ENCODE results near the gene OTOG. TPM values are rescaled to one million over a fixed set of nuclear protein-coding genes. Genes with fewer than 3 reads are reported as not detected.

Gene OTOG
- total RNA-seq, 1 donor from 2014 or later = not detected

DNA sequence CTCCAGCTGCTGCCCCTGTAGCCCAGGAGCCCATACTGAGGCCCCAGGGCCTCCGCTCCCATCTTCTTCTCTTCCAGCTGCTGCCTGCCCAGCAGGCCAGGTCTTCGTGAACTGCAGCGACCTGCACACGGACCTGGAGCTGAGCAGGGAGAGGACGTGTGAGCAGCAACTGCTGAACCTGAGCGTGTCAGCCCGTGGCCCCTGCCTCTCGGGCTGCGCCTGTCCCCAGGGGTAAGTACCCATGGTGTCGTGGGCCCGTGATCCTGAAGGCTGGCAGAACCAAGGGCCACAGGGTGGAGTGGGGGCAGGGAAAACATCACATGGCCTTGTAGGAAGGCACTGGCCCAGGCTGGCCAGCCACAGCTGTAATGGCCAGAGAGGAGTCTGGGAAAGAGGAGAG lies 31.2 kb downstream of the OTOG start:
- Mint-ChIP-seq H3K27me3 (ENCODE audit: low read depth) (peaks cover 34% of the 10 kb centered on the region), H3K36me3 (ENCODE audit: low read depth) (peaks cover 1% of the 10 kb centered on the region), H3K9me3 (ENCODE audit: low read depth) (peaks cover 6% of the 10 kb centered on the region), H3K4me3 (ENCODE audit: unreplicated experiment) (no peak overlapping the region), H3K27ac (ENCODE audit: unreplicated experiment) (no peak overlapping the region), H3K4me1 (ENCODE audit: low read depth) (no peaks in the 10 kb centered on the region)
- TF ChIP-seq, protein P1, sequence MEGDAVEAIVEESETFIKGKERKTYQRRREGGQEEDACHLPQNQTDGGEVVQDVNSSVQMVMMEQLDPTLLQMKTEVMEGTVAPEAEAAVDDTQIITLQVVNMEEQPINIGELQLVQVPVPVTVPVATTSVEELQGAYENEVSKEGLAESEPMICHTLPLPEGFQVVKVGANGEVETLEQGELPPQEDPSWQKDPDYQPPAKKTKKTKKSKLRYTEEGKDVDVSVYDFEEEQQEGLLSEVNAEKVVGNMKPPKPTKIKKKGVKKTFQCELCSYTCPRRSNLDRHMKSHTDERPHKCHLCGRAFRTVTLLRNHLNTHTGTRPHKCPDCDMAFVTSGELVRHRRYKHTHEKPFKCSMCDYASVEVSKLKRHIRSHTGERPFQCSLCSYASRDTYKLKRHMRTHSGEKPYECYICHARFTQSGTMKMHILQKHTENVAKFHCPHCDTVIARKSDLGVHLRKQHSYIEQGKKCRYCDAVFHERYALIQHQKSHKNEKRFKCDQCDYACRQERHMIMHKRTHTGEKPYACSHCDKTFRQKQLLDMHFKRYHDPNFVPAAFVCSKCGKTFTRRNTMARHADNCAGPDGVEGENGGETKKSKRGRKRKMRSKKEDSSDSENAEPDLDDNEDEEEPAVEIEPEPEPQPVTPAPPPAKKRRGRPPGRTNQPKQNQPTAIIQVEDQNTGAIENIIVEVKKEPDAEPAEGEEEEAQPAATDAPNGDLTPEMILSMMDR (IDR thresholded peaks at IDR 0.05) = no peak
- no peak for DNase-seq (ENCODE audit: low spot score)

DNA sequence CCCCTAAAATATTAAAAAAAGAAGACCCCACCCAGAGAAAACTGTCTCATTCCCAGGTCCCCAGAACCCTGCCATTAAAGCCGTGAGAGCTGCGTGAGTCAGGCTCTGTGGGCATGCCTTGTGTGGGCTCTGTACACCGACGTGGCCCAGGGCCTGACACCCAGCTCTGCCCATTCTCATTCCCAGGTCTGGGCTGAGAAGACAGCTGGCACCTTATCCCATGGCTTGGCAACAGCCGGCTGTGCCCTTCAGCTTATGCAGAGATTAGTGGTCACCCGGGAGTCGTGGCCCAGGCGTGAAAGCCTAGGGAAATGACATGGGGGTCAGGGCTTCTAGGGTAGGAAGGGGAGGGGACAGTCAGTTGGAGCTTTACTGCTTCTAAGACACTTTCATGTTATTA lies 31.9 kb downstream of the OTOG start:
- Mint-ChIP-seq H3K36me3 (ENCODE audit: low read depth) (peaks cover 1% of the 10 kb centered on the region), H3K9me3 (ENCODE audit: low read depth) (peaks cover 6% of the 10 kb centered on the region), H3K27me3 (ENCODE audit: low read depth) (peaks cover 35% of the 10 kb centered on the region), H3K4me3 (ENCODE audit: unreplicated experiment) (no peak overlapping the region), H3K27ac (ENCODE audit: unreplicated experiment) (no peak overlapping the region), H3K4me1 (ENCODE audit: low read depth) (no peaks in the 10 kb centered on the region)
- TF ChIP-seq, protein P1 (IDR thresholded peaks at IDR 0.05) = no peak
- DNase-seq (ENCODE audit: low spot score) = no peak

DNA sequence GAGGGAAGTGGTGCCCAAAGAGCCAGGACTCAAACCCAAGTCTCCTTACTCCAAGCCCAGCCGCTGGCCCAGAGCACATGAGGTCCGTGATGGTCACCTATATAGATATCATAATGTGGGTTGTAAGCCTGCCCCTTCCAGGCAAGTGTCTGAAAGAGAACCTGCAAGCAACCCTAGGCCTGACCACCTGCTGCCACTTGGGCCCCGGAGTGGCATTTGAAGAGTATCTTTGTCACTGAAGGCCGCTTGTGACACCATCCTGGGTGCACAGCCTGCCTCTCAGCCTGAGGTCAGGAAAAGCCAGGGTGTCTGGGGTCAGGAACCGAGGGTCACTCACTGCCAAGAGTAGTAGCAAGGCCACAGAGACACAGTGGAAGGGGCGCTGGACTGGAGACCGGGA lies 32.4 kb downstream of the OTOG start:
- TF ChIP-seq, protein P1 (IDR thresholded peaks at IDR 0.05) = no peak
- Mint-ChIP-seq H3K36me3 (ENCODE audit: low read depth) (peaks cover 1% of the 10 kb centered on the region), H3K27me3 (ENCODE audit: low read depth) (peaks cover 38% of the 10 kb centered on the region), H3K27ac (ENCODE audit: unreplicated experiment) (no peak overlapping the region), H3K4me3 (ENCODE audit: unreplicated experiment) (no peak overlapping the region), H3K4me1 (ENCODE audit: low read depth) (no peaks in the 10 kb centered on the region), H3K9me3 (ENCODE audit: low read depth) (peaks cover 6% of the 10 kb centered on the region)
- no peak for DNase-seq (ENCODE audit: low spot score)

DNA sequence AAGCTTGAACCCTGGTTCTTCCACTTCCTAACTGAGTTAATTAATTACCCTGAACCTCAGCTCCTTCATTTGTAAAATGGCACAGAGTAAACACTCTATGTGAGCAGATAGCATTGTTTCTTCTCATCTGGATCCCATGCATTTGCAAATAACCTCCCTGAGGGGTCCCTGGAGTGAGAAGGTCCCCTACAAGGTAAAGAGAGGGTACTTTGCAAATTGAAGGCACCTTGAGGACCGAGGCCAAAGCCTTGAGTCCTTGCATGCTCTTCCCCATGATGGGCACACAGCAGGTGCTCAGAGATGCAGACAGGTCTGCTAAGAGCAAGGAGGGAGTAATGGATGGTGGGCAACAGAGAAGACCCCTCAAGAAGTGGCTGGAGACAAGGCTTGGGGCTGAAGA lies 33.2 kb downstream of the OTOG start:
- H3K4me1 Mint-ChIP-seq (ENCODE audit: low read depth) = no peaks in the 10 kb centered on the region
- no peak for DNase-seq (ENCODE audit: low spot score)
- TF ChIP-seq, protein P1 (IDR thresholded peaks at IDR 0.05) = no peak
- no peak overlapping the region for H3K27ac Mint-ChIP-seq (ENCODE audit: unreplicated experiment)
- H3K27me3 Mint-ChIP-seq (ENCODE audit: low read depth) = peaks cover 39% of the 10 kb centered on the region
- H3K4me3 Mint-ChIP-seq (ENCODE audit: unreplicated experiment) = no peak overlapping the region
- peaks cover 1% of the 10 kb centered on the region for H3K36me3 Mint-ChIP-seq (ENCODE audit: low read depth)
- peaks cover 6% of the 10 kb centered on the region for H3K9me3 Mint-ChIP-seq (ENCODE audit: low read depth)

DNA sequence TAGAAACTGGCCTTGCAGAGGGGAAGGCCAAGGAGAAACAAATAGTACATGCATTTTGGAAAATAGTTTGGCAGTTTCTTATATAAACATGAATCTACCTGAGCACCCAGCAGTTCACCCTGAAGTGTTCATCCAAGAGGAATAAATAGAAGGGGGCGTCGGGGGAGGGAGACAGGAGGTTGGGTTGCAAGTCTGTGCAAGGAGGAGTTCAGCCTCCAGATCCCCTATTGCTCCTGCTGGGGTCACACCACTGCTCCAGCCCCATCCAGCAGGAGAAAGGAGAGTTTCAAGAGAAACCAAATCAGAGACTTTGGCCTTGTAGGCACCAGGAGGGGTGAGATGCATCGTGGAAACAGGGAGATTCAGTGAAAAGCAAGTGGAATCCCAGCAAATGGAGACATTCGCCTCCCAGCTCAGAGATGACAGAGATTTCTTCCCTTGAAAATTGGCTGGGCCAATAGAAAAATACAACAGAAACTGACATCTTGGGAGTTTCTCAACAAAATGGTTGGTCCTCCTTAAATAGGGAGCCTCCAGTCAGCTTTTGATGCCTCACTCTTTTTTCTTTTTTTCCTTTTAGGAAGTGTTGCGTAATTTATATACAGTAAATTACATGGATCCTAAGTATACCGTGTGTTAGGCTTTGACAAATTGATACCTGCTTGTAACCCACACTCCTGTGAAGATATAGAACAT lies 34.1 kb downstream of the OTOG start:
- TF ChIP-seq, protein P1 (IDR thresholded peaks at IDR 0.05) = no peak
- peaks cover 6% of the 10 kb centered on the region for H3K9me3 Mint-ChIP-seq (ENCODE audit: low read depth)
- H3K4me1 Mint-ChIP-seq (ENCODE audit: low read depth) = no peaks in the 10 kb centered on the region
- DNase-seq (ENCODE audit: low spot score) = no peak
- H3K36me3 Mint-ChIP-seq (ENCODE audit: low read depth) = peaks cover 1% of the 10 kb centered on the region
- H3K27ac Mint-ChIP-seq (ENCODE audit: unreplicated experiment) = no peak overlapping the region
- no peak overlapping the region for H3K4me3 Mint-ChIP-seq (ENCODE audit: unreplicated experiment)
- peaks cover 47% of the 10 kb centered on the region for H3K27me3 Mint-ChIP-seq (ENCODE audit: low read depth)

Measured in chondrocyte (in vitro differentiated cells).